ENCODE measurements around the gene KNDC1. TPM values are rescaled to one million over a fixed set of nuclear protein-coding genes. Genes with fewer than 3 reads are reported as not detected.
"Not testable (repeated sequence)": the region's sequence is repeated elsewhere in the genome, so short reads cannot be mapped to it uniquely, and the experiment has no call there.

KNDC1 gene
- total RNA-seq, 4 donors from 2014 or later, result 0.42 to 1.7 (median 0.95) TPM

GRCh38 chr10:133218891-133219290, 58.9 kb downstream of the KNDC1 start:
- peaks cover 0 to 4% (median 0%) of the 10 kb centered on the region in 4 donors for H3K4me1 ChIP-seq
- no peaks in the 10 kb centered on the region for H3K9me3 ChIP-seq
- 78% methylated on average over 12 of the region's 20 CpGs for WGBS
- H3K4me3 ChIP-seq, result no peak overlapping the region
- H3K36me3 ChIP-seq, result no peaks in the 10 kb centered on the region
- intact Hi-C loops (cut with DNase I), result no loop called here
- no peak overlapping the region for H3K27ac ChIP-seq (replicated peaks in 1 of 4)
- no peak for DNase-seq (ENCODE audit: extremely low spot score)
- H3K27me3 ChIP-seq, result peaks cover 0 to 46% (median 6%) of the 10 kb centered on the region in 4 donors
- TF ChIP-seq POLR2AphosphoS5 (IDR thresholded peaks at IDR 0.05) (no peak), POLR2A (IDR thresholded peaks at IDR 0.05; ENCODE audit: low read depth) (no peak), EP300 (IDR thresholded peaks at IDR 0.05) (no peak), CTCF (IDR thresholded peaks at IDR 0.05) (no peak)

- intact Hi-C loops (cut with DNase I), result no loop called here
- no peak for DNase-seq (ENCODE audit: extremely low spot score)
- no peak for TF ChIP-seq EP300 (IDR thresholded peaks at IDR 0.05)
- no peak for TF ChIP-seq CTCF (IDR thresholded peaks at IDR 0.05)
- TF ChIP-seq POLR2AphosphoS5 (IDR thresholded peaks at IDR 0.05), result no peak
- TF ChIP-seq POLR2A (IDR thresholded peaks at IDR 0.05; ENCODE audit: low read depth), result no peak
- no CpG with 5 or more reads among the region's 28 CpGs for WGBS
- peaks cover 0 to 44% (median 6%) of the 10 kb centered on the region in 4 donors for H3K27me3 ChIP-seq
- H3K36me3 ChIP-seq, result no peaks in the 10 kb centered on the region
- no peak overlapping the region for H3K27ac ChIP-seq (replicated peaks in 1 of 4)
- H3K4me3 ChIP-seq, result no peak overlapping the region
- no peaks in the 10 kb centered on the region for H3K9me3 ChIP-seq
- peaks cover 0 to 4% (median 0%) of the 10 kb centered on the region in 4 donors for H3K4me1 ChIP-seq
Measured at GRCh38 chr10:133219782-133220181, 59.8 kb downstream of the KNDC1 start.

- Histone ChIP-seq H3K4me3 (no peak overlapping the region), H3K27me3 (peaks cover 0 to 57% (median 6%) of the 10 kb centered on the region in 4 donors), H3K36me3 (no peaks in the 10 kb centered on the region), H3K9me3 (no peaks in the 10 kb centered on the region), H3K27ac (replicated peaks in 1 of 4) (no peak overlapping the region), H3K4me1 (peaks cover 0 to 4% (median 0%) of the 10 kb centered on the region in 4 donors)
- intact Hi-C loops (cut with DNase I), result no loop called here
- DNase-seq (ENCODE audit: extremely low spot score), result no peak
- WGBS, result 99% methylated on average over 10 of the region's 11 CpGs
- TF ChIP-seq POLR2AphosphoS5 (IDR thresholded peaks at IDR 0.05) (no peak), CTCF (IDR thresholded peaks at IDR 0.05) (no peak), POLR2A (IDR thresholded peaks at IDR 0.05; ENCODE audit: low read depth) (no peak), EP300 (IDR thresholded peaks at IDR 0.05) (no peak)
Measured at GRCh38 chr10:133221331-133221730, 61.3 kb downstream of the KNDC1 start.

DNA sequence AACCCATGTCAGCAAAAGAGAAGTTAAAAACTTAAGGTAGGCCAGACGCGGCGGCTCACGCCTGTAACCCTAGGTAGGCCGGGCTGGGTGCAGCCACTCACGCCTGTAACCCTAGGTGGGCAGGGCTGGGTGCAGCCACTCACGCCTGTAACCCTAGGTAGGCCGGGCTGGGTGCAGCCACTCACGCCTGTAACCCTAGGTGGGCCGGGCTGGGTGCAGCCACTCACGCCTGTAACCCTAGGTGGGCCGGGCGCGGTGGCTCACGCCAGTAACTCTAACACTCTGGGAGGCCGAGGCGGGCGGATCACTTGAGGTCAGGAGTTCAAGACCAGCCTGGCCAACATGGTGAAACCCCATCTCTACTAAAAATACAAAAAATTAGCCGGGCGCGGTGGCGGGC, 61.7 kb downstream of the KNDC1 start:
- H3K27ac ChIP-seq (replicated peaks in 1 of 4); H3K4me1 ChIP-seq; H3K9me3 ChIP-seq; H3K36me3 ChIP-seq; intact Hi-C loops (cut with DNase I); H3K4me3 ChIP-seq; DNase-seq (ENCODE audit: extremely low spot score): not testable (repeated sequence)
- peaks cover 0 to 61% (median 6%) of the 10 kb centered on the region in 4 donors for H3K27me3 ChIP-seq
- 95% methylated on average over 21 of the region's 22 CpGs for WGBS

GRCh38 chr10:133224076-133224475, 64.1 kb downstream of the KNDC1 start:
- peaks cover 0 to 74% (median 5%) of the 10 kb centered on the region in 4 donors for H3K27me3 ChIP-seq
- DNase-seq (ENCODE audit: extremely low spot score), result no peak
- TF ChIP-seq POLR2A (IDR thresholded peaks at IDR 0.05; ENCODE audit: low read depth) (no peak), EP300 (IDR thresholded peaks at IDR 0.05) (no peak)
- WGBS, result 85% methylated on average over 12 of the region's 14 CpGs
- H3K27ac ChIP-seq (replicated peaks in 1 of 4), result no peak overlapping the region
- intact Hi-C loops (cut with DNase I), result no loop called here
- peaks cover 0 to 4% (median 0%) of the 10 kb centered on the region in 4 donors for H3K4me1 ChIP-seq
- no peaks in the 10 kb centered on the region for H3K9me3 ChIP-seq
- no peaks in the 10 kb centered on the region for H3K36me3 ChIP-seq
- no peak overlapping the region for H3K4me3 ChIP-seq

DNA sequence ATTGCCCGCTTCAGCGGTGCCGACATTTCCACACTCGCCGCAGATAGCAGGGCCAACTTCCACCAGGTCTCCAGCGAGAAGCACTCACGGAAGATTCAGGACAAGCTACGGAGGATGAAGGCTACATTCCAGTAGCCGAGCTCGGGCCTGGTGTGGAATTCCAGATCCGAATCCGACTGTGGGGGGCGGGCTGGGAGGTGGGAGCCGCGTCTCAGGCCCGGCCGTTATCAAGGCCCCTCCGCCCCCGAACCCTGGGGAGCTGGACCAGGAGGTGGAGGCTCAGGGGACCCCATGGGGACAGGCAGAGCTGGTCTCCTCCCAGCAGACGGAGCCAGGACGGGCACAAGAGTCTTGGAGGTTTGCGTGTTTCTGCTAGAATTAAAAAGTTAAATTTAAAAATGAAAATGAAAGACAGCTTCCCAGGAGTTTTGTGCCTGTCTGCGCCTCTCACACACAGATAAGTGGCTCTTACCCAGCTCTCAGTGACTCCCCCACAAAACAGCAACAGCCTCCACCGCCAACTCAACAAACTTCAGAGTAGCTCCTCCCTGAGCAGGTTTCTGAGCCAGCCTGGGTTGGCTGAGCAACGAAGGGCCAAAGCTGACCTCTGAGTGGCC, 64.8 kb downstream of the KNDC1 start:
- no peak for DNase-seq (ENCODE audit: extremely low spot score)
- TF ChIP-seq EP300 (IDR thresholded peaks at IDR 0.05), result no peak
- no peak for TF ChIP-seq POLR2A (IDR thresholded peaks at IDR 0.05; ENCODE audit: low read depth)
- TF ChIP-seq CTCF (IDR thresholded peaks at IDR 0.05), result no peak
- no peak for TF ChIP-seq POLR2AphosphoS5 (IDR thresholded peaks at IDR 0.05)
- Histone ChIP-seq H3K4me3 (no peak overlapping the region), H3K9me3 (no peaks in the 10 kb centered on the region), H3K4me1 (peaks cover 0 to 7% (median 5%) of the 10 kb centered on the region in 4 donors), H3K27ac (replicated peaks in 1 of 4) (no peak overlapping the region), H3K27me3 (peaks cover 0 to 74% (median 9%) of the 10 kb centered on the region in 4 donors), H3K36me3 (no peaks in the 10 kb centered on the region)
- 65% methylated on average over 20 of the region's 25 CpGs for WGBS
- intact Hi-C loops (cut with DNase I), result no loop called here

Data from esophagus muscularis mucosa (tissue), 4 donors.